Type B pancreatic cell (in vitro differentiated cells): ENCODE data around the gene GKAP1. TPM values are rescaled to one million over a fixed set of nuclear protein-coding genes. Genes with fewer than 3 reads are reported as not detected.
"Not testable (repeated sequence)": the region's sequence is repeated elsewhere in the genome, so short reads cannot be mapped to it uniquely, and the experiment has no call there.

Source experiments
- DNase-seq: peaks from one replicate; pipeline ENCODE4 v3.0.0; 2021; ENCODE audit warnings: mixed read lengths; ENCODE audit not compliant: unreplicated experiment; ENCODE audit errors: extremely low spot score
- H3K27ac Mint-ChIP-seq: 2 replicates; pipeline ENCODE4 v1.8.0; 2021; ENCODE audit warnings: mild to moderate bottlenecking, mixed read lengths
- H3K27me3 Mint-ChIP-seq: 2 replicates; pipeline ENCODE4 v1.8.0; 2021; ENCODE audit warnings: mixed read lengths
- H3K36me3 Mint-ChIP-seq: 2 replicates; pipeline ENCODE4 v1.8.0; 2021; ENCODE audit warnings: mixed read lengths
- H3K4me1 Mint-ChIP-seq: one replicate; pipeline ENCODE4 v1.8.0; 2021; ENCODE audit warnings: mixed read lengths; ENCODE audit not compliant: unreplicated experiment
- H3K4me3 Mint-ChIP-seq: 2 replicates; pipeline ENCODE4 v1.8.0; 2021; ENCODE audit warnings: mild to moderate bottlenecking, mixed read lengths
- H3K9me3 Mint-ChIP-seq: 2 replicates; pipeline ENCODE4 v1.8.0; 2021; ENCODE audit warnings: mixed read lengths
- total RNA-seq: library from RNA; stranded (reverse); gene quantifications from 2 replicates; pipeline ENCODE4 v1.2.1, GENCODE V29; 2021; ENCODE audit warnings: low replicate concordance
- TF ChIP-seq, protein P1 (sequence below): fragments of 200-600 bp; sonication (generic); conservative IDR thresholded peaks from 2 replicates; pipeline ENCODE4 v1.5.0; 2021; ENCODE audit warnings: antibody characterized with exemption, mild to moderate bottlenecking

Gene GKAP1
- total RNA-seq, 1 donor from 2014 or later = 8.4 TPM

DNA sequence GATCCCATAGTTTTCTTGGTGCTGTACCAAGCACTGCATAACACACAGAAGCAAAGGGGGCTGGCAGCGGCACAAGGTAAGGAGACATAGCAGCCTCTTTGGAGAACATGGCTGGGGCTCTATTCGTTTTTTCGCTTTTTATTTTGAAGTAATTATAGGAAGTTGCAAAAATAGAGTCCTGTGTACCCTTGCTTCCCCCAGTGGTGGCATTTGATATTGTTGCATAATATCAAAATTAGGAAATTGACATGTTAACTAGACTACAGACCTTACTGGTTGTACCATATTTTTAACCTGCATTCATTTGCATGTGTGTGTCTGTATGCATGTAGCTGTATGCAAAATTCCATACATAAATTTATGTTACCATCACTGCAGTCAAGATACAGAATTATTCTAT, 103.2 kb downstream of the GKAP1 start:
- DNase-seq = no peak
- TF ChIP-seq, protein P1, sequence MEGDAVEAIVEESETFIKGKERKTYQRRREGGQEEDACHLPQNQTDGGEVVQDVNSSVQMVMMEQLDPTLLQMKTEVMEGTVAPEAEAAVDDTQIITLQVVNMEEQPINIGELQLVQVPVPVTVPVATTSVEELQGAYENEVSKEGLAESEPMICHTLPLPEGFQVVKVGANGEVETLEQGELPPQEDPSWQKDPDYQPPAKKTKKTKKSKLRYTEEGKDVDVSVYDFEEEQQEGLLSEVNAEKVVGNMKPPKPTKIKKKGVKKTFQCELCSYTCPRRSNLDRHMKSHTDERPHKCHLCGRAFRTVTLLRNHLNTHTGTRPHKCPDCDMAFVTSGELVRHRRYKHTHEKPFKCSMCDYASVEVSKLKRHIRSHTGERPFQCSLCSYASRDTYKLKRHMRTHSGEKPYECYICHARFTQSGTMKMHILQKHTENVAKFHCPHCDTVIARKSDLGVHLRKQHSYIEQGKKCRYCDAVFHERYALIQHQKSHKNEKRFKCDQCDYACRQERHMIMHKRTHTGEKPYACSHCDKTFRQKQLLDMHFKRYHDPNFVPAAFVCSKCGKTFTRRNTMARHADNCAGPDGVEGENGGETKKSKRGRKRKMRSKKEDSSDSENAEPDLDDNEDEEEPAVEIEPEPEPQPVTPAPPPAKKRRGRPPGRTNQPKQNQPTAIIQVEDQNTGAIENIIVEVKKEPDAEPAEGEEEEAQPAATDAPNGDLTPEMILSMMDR = peak; percentile 56
- Mint-ChIP-seq H3K4me1 (no peaks in the 10 kb centered on the region), H3K4me3 (no peak overlapping the region), H3K27me3 (no peaks in the 10 kb centered on the region), H3K36me3 (no peaks in the 10 kb centered on the region), H3K27ac (no peak overlapping the region), H3K9me3 (no peaks in the 10 kb centered on the region)

- peak overlapping the region; percentile 99 for H3K27ac Mint-ChIP-seq
- peak; percentile 70 for DNase-seq
- H3K36me3 Mint-ChIP-seq = peaks cover 14% of the 10 kb centered on the region
- H3K4me1 Mint-ChIP-seq = peaks cover 24% of the 10 kb centered on the region
- TF ChIP-seq, protein P1 = no peak
- no peaks in the 10 kb centered on the region for H3K9me3 Mint-ChIP-seq
- peak overlapping the region; percentile 90 for H3K4me3 Mint-ChIP-seq
- no peaks in the 10 kb centered on the region for H3K27me3 Mint-ChIP-seq
These were observed 108.9 kb downstream of the GKAP1 start for GRCh38 chr9:83708515-83709158.

- Mint-ChIP-seq H3K27ac (peak within 1 kb of the TSS; percentile 99), H3K27me3 (no peaks in the 10 kb centered on the region), H3K4me3 (peak within 1 kb of the TSS; percentile 90), H3K9me3 (no peaks in the 10 kb centered on the region), H3K4me1 (peaks cover 24% of the 10 kb centered on the region), H3K36me3 (peaks cover 14% of the 10 kb centered on the region)
- DNase-seq = peak; percentile 90
- TF ChIP-seq, protein P1 = no peak
These were observed 109.6 kb downstream of the GKAP1 start, which contains the start of gene UBQLN1 for GRCh38 chr9:83707768-83708514. TSS of gene UBQLN1 (minus strand) at chr9:83707958. CDS start at chr9:83707679, 279 bp downstream.

DNA sequence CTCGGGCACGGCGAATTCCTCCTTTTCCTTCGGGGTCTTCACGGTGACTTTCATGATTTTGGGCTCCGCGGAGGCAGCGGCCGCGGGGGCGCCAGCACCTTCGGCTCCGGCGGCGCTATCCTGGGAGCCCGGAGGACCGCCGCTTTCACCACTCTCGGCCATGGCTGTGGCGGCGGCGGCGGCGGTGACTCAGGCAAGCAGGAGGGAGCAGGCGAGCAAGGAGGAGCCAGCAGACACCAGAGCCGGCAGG, 110.1 kb downstream of the GKAP1 start:
- Mint-ChIP-seq H3K9me3 (no peaks in the 10 kb centered on the region), H3K27me3 (no peaks in the 10 kb centered on the region), H3K4me3 (peak overlapping the region; percentile 90), H3K27ac (peak overlapping the region; percentile 99), H3K4me1 (peaks cover 24% of the 10 kb centered on the region), H3K36me3 (peaks cover 14% of the 10 kb centered on the region)
- no peak for DNase-seq
- TF ChIP-seq, protein P1 = no peak

- Mint-ChIP-seq H3K36me3 (peaks cover 14% of the 10 kb centered on the region), H3K4me1 (peaks cover 29% of the 10 kb centered on the region), H3K9me3 (no peaks in the 10 kb centered on the region), H3K4me3 (peak overlapping the region; percentile 90), H3K27ac (peak overlapping the region; percentile 99), H3K27me3 (no peaks in the 10 kb centered on the region)
- TF ChIP-seq, protein P1 = no peak
- DNase-seq = peak; percentile 71
These were observed 110.7 kb downstream of the GKAP1 start for GRCh38 chr9:83706676-83707517.

DNA sequence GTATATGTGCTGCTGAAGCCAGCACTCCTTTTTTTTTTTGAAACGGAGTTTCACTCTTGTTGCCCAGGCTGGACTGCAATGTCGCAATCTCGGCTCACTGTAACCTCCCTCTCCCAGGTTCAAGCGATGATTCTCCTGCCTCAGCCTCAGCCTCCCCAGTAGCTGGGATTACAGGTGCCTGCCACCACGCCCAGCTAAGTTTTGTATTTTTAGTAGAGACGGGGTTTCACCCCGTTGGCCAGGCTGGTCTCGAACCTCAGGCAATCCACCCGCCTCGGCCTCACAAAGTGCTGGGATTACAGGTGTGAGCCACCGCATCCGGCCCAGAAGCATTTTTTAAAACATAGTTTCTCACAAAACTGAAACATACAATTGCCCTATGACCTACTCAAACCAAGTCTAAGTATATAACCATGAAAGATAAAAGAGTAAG, 112.3 kb downstream of the GKAP1 start:
- peak overlapping the region; percentile 99 for H3K27ac Mint-ChIP-seq
- peaks cover 18% of the 10 kb centered on the region for H3K36me3 Mint-ChIP-seq
- H3K9me3 Mint-ChIP-seq, H3K27me3 Mint-ChIP-seq, DNase-seq: not testable (repeated sequence)
- peaks cover 41% of the 10 kb centered on the region for H3K4me1 Mint-ChIP-seq
- peak overlapping the region; percentile 90 for H3K4me3 Mint-ChIP-seq
